Measurements from ENCODE around the gene RRP15. TPM values are rescaled to one million over a fixed set of nuclear protein-coding genes. Genes with fewer than 3 reads are reported as not detected.
A peak's percentile ranks its signal among the peaks of the same experiment; 100 is the strongest.

RRP15 gene
- total and polyA plus RNA-seq, 11 donors, result 4.1 to 25.3 (median 17.6) TPM

GRCh38 chr1:218342091-218342490 is 57.0 kb downstream of the RRP15 start:
- no peak overlapping the region for H3K4me3 ChIP-seq
- ATAC-seq (no peak), DNase-seq (no peak)
- peaks cover 0 to 19% (median 3%) of the 10 kb centered on the region in 12 donors for H3K4me1 ChIP-seq
- intact Hi-C loops (cut with DNase I), result loop anchor here in 6 of 10 donors (5.0 to 10.0 kb wide), 7 partner anchors 123 to 1313 kb away; partner anchors contain the start of gene LYPLAL1 (in 4 of the 6)
- H3K27me3 ChIP-seq, result peaks cover 0 to 5% (median 0%) of the 10 kb centered on the region in 9 donors
- no peaks in the 10 kb centered on the region for H3K9me3 ChIP-seq
- TF ChIP-seq POLR2A (IDR thresholded peaks at IDR 0.05), result no peak
- TF ChIP-seq, protein P1, sequence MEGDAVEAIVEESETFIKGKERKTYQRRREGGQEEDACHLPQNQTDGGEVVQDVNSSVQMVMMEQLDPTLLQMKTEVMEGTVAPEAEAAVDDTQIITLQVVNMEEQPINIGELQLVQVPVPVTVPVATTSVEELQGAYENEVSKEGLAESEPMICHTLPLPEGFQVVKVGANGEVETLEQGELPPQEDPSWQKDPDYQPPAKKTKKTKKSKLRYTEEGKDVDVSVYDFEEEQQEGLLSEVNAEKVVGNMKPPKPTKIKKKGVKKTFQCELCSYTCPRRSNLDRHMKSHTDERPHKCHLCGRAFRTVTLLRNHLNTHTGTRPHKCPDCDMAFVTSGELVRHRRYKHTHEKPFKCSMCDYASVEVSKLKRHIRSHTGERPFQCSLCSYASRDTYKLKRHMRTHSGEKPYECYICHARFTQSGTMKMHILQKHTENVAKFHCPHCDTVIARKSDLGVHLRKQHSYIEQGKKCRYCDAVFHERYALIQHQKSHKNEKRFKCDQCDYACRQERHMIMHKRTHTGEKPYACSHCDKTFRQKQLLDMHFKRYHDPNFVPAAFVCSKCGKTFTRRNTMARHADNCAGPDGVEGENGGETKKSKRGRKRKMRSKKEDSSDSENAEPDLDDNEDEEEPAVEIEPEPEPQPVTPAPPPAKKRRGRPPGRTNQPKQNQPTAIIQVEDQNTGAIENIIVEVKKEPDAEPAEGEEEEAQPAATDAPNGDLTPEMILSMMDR (IDR thresholded peaks at IDR 0.05), result no peak
- no peaks in the 10 kb centered on the region for H3K36me3 ChIP-seq
- no peak overlapping the region for H3K27ac ChIP-seq
- WGBS, 4 donors, result 91 to 95% (median 94%) methylated on average over 4 of the region's 4 CpGs

GRCh38 chr1:218344814-218345672 is 60.0 kb downstream of the RRP15 start, which contains the start of gene TGFB2:
TSS of gene TGFB2 (plus strand) at chr1:218345336. CDS start at chr1:218346702, 1,366 bp downstream.
- peak in 1 of 2 donors; percentile 49 for TF ChIP-seq POLR2A (IDR thresholded peaks at IDR 0.05)
- TF ChIP-seq, protein P1 (IDR thresholded peaks at IDR 0.05), result peak in 2 of 12 donors; percentile 5 to 30
- peak in 4 of 5 donors; percentile 39 to 52 (median 50) for DNase-seq
- H3K4me3 ChIP-seq, result peak within 1 kb of the TSS; percentile 56 to 87 (median 68)
- peaks cover 0 to 5% (median 0%) of the 10 kb centered on the region in 9 donors for H3K27me3 ChIP-seq
- H3K27ac ChIP-seq, result peak within 1 kb of the TSS; percentile 42 to 91 (median 82)
- intact Hi-C loops (cut with DNase I), result loop anchor here in 8 of 10 donors (5.0 to 10.0 kb wide), 11 partner anchors 117 to 1310 kb away; partner anchors contain the start of gene LYPLAL1 (in 4 of the 8)
- WGBS, 4 donors, result 2 to 4% (median 3%) methylated on average over 22 of the region's 22 CpGs
- ATAC-seq, result peak; percentile 27 to 76 (median 63)
- H3K4me1 ChIP-seq, result peaks cover 0 to 35% (median 11%) of the 10 kb centered on the region in 12 donors
- H3K9me3 ChIP-seq, result no peaks in the 10 kb centered on the region
- no peaks in the 10 kb centered on the region for H3K36me3 ChIP-seq

- H3K4me3 ChIP-seq, result peak overlapping the region; percentile 56 to 87 (median 68)
- intact Hi-C loops (cut with DNase I), result loop anchor here in 8 of 10 donors (5.0 to 10.0 kb wide), 11 partner anchors 116 to 1309 kb away; partner anchors contain the start of gene LYPLAL1 (in 4 of the 8)
- H3K27me3 ChIP-seq, result peaks cover 0 to 5% (median 0%) of the 10 kb centered on the region in 9 donors
- ATAC-seq (peak; percentile 59 to 86 (median 78)), DNase-seq (peak; percentile 61 to 84 (median 70))
- H3K27ac ChIP-seq, result peak overlapping the region; percentile 42 to 91 (median 82)
- no peaks in the 10 kb centered on the region for H3K9me3 ChIP-seq
- WGBS, 4 donors, result 0 to 1% (median 1%) methylated on average over 33 to 64 of the region's 64 CpGs
- H3K4me1 ChIP-seq, result peaks cover 0 to 43% (median 11%) of the 10 kb centered on the region in 12 donors
- H3K36me3 ChIP-seq, result no peaks in the 10 kb centered on the region
- TF ChIP-seq, protein P1 (IDR thresholded peaks at IDR 0.05), result peak in 6 of 12 donors; percentile 1 to 23 (median 8)
- TF ChIP-seq POLR2A (IDR thresholded peaks at IDR 0.05), result no peak
These were observed 60.7 kb downstream of the RRP15 start for GRCh38 chr1:218345673-218346390.
